A549 (cell line): ENCODE measurements around the gene SLC29A4.

Source experiments
- CHD2 ChIP-seq: fragments of 150-350 bp; IDR thresholded peaks from 2 replicates; pipeline ENCODE4 v1.6.1; 2014; ENCODE audit warnings: low read length; ENCODE audit not compliant: partially characterized antibody
- HDAC2 ChIP-seq: fragments of 200-600 bp; sonication (generic); IDR thresholded peaks from 2 replicates; pipeline ENCODE4 v1.6.1; 2016
- KDM1A ChIP-seq: fragments of 200-600 bp; sonication (generic); IDR thresholded peaks from 2 replicates; pipeline ENCODE4 v1.6.1; 2016; ENCODE audit warnings: low read depth, mild to moderate bottlenecking
- MYC ChIP-seq: IDR thresholded peaks from 2 replicates; pipeline ENCODE4 v1.6.1; 2012; ENCODE audit warnings: mild to moderate bottlenecking, inconsistent platforms, low read length, improper control_type of control experiment, borderline replicate concordance
- POLR2A ChIP-seq: IDR thresholded peaks from 2 replicates; pipeline ENCODE4 v1.6.1; 2012; ENCODE audit warnings: mild to moderate bottlenecking, low read length
- RCOR1 ChIP-seq: fragments of 150-350 bp; IDR thresholded peaks from 2 replicates; pipeline ENCODE4 v1.6.1; 2014; ENCODE audit warnings: antibody characterized with exemption, low read length, low read depth
- ZNF302 ChIP-seq: fragments of 250-450 bp; sonication (Bioruptor Pico); IDR thresholded peaks from 2 replicates; pipeline ENCODE4 v1.9.0; 2021; ENCODE audit warnings: inconsistent platforms, mild to moderate bottlenecking, moderate library complexity
- TF ChIP-seq, protein P1 (sequence below): fragments of >200 bp; sonication (Bioruptor Twin); formaldehyde crosslinking; IDR thresholded peaks from 3 replicates; pipeline ENCODE4 v1.5.1; 2016

DNA sequence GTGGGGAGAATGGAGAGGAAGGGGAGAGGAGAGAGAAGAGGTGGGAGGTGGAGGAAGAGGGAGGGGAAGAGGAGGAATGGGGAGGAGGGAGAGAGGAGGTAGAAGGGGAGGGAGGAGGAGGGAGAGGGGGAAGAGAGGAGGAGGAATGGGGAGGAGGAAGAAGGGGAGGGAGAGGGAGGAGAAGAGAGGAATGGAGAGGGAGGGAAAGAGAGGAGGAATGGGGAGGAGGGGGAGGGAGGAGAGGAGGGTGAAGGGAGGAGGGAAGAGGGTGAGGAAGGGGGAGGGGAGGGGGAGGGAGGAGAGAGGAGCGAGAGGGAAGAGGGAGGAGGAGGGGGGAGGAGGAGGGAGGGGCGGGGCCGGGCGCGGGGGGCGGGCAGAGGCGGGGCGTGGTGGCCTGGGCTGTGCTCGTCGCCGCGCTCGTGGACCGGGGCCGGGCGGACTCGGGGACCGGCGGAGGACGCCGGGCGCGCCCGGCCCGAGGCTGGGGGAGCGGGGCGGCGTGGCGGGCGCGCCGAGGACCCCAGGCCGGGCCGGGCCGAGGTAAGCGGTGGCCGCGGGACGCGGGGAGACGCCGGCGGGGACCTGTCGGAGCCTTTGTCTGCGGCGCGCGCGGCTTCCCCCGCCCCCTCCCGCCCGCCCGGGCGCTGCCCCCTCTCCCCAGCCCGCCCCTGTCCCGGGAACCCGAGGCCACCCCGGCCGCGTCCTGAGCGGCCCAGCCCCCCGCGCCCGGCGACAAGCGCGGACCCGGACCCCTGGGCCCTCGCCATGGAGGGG, at the start of gene SLC29A4:
- no peak for TF ChIP-seq POLR2A
- TF ChIP-seq, protein P1, sequence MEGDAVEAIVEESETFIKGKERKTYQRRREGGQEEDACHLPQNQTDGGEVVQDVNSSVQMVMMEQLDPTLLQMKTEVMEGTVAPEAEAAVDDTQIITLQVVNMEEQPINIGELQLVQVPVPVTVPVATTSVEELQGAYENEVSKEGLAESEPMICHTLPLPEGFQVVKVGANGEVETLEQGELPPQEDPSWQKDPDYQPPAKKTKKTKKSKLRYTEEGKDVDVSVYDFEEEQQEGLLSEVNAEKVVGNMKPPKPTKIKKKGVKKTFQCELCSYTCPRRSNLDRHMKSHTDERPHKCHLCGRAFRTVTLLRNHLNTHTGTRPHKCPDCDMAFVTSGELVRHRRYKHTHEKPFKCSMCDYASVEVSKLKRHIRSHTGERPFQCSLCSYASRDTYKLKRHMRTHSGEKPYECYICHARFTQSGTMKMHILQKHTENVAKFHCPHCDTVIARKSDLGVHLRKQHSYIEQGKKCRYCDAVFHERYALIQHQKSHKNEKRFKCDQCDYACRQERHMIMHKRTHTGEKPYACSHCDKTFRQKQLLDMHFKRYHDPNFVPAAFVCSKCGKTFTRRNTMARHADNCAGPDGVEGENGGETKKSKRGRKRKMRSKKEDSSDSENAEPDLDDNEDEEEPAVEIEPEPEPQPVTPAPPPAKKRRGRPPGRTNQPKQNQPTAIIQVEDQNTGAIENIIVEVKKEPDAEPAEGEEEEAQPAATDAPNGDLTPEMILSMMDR: no peak
- no peak for TF ChIP-seq ZNF302 (CRISPR knock-in tag)
- TF ChIP-seq CHD2: no peak
- TF ChIP-seq HDAC2: no peak
- no peak for TF ChIP-seq KDM1A
- TF ChIP-seq MYC: no peak
- TF ChIP-seq RCOR1: no peak
